ENCODE results near the gene HINT3. TPM values are rescaled to one million over a fixed set of nuclear protein-coding genes. Genes with fewer than 3 reads are reported as not detected.
"Not testable (repeated sequence)": the region's sequence is repeated elsewhere in the genome, so short reads cannot be mapped to it uniquely, and the experiment has no call there.

HINT3 gene
- total RNA-seq, 1 donor from 2014 or later, result 90.5 TPM

DNA sequence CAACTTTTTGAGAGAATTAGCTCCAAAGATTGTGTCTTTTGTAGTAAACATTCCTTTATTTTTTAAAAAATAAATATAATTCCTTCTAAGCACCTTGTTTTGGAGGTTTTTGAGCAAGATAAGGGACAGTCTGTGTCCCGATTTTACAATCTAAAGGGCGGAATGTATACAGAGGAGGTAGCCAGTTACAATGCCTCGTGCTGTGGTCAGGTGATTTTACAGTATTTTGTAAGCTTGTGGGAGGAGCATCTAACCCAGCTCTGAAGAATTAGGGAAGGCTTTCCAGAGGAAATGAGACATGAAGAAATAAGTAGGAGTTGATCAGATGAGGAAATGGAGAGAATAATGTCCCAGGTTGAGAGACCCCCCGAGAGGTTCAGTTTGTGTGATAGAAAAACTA lies 1.3 kb downstream of the HINT3 start:
- FAIRE-seq, result no peak
- no peak for DNase-seq (ENCODE audit: low spot score in 2 of 2)

GRCh38 chr6:125959041-125959440 lies 2.5 kb downstream of the HINT3 start:
- FAIRE-seq (no peak), DNase-seq (ENCODE audit: low spot score in 2 of 2) (no peak)

GRCh38 chr6:125961117-125961516 lies 4.5 kb downstream of the HINT3 start:
- DNase-seq (ENCODE audit: low spot score in 2 of 2), result no peak
- no peak for FAIRE-seq

GRCh38 chr6:125962900-125963497 lies 6.4 kb downstream of the HINT3 start:
- FAIRE-seq, result no peak
- no peak for DNase-seq (ENCODE audit: low spot score in 2 of 2)

GRCh38 chr6:125963817-125964216 lies 7.2 kb downstream of the HINT3 start:
- no peak for FAIRE-seq
- DNase-seq (ENCODE audit: low spot score in 2 of 2), result no peak

DNA sequence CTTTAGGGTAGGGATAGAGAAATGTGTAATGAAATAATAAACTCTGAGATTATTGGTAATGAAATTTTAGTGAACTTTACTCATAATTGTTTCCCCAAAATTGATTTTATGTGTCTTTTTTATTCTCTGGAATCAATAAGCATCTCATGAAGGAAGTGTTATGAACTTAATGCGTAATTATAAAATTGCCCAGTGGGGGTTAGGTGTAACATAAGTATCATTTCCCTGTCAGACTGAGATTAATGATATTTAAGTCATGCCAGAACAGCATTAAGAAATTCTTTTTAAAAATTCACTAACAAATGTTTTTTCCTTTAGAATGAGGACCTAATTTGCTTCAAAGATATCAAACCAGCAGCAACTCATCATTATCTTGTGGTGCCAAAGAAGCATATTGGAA lies 10.0 kb downstream of the HINT3 start:
- no peak for FAIRE-seq
- no peak for DNase-seq (ENCODE audit: low spot score in 2 of 2)

DNA sequence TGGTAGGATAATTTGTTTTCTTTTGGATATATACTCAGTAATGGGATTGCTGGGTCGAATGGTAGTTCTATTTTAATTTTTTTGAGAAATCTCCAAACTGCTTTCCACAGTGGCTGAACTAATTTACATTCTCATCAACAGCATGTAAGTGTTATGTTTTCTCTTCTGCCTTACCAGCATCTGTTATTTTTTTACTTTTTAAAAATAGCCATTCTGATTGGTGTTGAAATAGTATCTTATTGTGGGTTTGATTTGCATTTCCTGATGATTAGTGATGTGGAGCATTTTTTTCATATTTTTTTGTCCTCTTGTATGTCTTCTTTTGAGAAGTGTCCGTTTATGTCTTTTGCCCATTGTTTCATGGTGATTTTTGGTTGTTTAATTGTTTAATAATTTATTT lies 11.9 kb downstream of the HINT3 start:
- DNase-seq (ENCODE audit: low spot score in 2 of 2), result no peak
- no peak for FAIRE-seq

DNA sequence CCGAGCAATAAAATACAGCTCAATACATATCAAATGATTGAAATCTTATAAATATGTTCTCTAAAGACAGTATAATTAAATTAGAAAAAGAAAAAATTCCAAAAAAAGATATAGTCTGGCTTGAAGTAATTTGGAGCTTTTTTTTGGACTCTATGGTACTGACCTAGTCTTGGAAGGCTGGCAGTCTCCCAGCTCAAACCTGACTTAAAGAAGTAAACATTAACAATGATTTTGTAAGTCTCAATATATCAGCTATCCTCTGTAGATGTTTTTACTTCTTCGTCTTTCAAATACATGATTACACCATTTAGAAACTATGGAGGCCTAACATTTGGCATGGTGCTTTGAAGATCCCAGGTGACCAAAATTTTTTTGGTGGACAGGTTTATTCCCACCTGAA lies 14.2 kb downstream of the HINT3 start:
- no peak for FAIRE-seq
- no peak for DNase-seq (ENCODE audit: low spot score in 2 of 2)

DNA sequence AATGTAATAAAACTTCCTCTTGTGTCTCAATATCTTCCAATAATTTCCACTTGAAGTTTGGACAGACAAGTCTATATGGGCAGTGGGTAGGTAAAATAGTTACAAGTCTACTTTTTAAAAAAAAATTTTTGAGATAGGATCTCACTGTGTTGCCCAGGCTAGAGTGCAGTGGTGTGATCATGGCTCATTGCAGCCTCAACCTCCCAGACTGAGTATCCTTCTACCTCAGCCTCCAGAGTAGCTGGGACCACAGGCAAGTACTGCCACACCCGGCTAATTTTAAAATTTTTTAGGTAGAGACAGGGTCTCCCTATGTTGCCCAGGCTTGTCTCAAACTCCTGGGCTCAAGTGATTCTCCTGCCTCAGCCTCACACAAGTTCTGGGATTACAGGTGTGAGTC lies 15.9 kb downstream of the HINT3 start:
- FAIRE-seq, result not testable (repeated sequence)

DNA sequence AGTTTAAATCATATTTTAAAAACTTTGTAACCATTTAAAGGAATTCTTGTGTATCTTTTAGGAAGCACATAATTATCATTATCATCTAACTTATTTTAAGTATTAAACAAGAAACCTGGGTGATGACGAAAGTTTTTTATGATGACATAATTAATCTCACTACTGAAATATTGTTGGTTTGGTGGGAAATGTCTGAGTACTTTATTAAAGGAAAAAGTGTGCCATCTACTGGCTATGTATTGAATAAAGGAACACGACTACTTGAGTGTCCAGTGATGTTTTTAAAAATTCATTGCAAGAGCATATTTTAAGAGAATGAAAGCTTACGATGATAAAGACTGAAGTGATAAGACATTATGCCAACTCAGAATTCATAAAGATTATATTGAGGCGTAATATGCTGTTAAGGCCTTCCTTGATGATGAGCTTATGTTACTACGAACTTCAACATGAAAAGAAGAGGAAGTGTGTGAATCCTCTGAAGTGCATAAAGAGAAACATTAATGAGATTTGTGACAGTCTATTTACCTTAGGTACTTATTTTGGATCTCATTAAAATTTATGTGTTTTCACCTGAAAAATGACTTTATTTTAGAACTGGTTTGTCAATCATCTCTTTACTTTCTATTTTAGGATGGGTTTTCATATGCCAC lies 17.8 kb downstream of the HINT3 start:
- DNase-seq (ENCODE audit: low spot score in 2 of 2), result peak in 1 of 2 donors; percentile 29
- peak; percentile 98 for FAIRE-seq

More for the DNA sequence above, 15.9 kb downstream of the HINT3 start:
- DNase-seq (ENCODE audit: low spot score in 2 of 2), result not testable (repeated sequence)

- FAIRE-seq (no peak), DNase-seq (ENCODE audit: low spot score in 2 of 2) (no peak)
These were observed 22.5 kb downstream of the HINT3 start for GRCh38 chr6:125979101-125979500.

DNA sequence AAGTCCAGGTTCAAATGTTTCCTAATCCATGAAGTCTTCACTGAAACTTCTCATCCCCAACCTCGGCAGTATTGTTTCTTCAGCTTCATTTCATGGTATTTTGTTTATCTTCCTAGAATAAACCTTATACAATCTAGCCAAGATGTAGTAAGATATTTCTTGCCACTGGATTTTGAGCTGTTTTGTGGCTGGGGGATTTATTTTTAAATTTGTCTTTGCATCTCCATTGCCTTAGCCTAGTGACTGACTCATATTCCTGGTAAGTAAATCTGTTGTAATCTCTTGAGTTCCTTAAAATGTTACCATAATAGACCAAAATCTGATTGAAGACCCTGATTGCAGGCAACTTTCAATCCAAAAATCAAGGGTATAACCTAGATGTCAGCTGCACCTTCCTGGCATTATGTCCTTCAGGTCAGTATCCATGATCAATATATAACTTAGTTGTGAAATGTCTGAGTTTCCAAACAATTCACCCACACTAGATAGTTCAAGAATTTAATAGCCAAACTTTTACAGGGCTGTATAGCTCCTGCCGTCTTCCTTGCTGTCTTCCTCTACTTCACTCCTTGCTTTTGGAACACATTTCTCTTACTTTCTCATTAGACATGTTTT lies 25.1 kb downstream of the HINT3 start:
- no peak for FAIRE-seq

DNA sequence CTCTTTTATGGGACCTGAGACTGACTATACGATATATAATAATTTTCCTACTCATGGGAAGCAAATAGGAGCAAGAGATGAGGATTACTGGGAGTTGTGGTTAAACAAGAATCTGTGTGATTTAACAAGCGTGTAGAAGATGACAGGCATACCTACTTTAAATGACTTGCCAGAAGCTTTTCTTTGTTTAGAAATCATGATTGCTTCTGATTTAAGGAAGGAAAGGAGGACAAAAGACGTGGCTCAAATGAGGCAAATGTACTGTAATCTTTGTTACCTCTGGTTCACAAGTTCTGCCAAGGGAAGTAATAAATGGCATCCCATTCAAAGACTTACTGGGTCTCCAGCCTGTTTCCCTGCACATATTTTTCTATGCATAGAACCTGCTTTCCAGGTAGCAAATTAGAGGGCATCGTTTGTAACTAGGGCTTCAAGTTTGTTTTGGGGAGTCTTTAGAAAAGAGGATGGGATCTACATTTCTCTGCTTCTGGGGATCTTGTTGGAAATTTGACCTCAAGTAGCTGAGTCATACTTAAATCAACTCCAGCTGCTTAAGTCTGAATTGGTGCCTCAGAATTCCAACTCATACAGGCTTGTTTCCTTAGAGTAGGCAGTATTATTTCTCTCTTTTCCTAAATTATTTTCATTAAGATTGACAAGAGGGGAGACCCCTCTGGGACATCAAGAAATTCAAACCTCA lies 26.8 kb downstream of the HINT3 start:
- no peak for FAIRE-seq

More for the DNA sequence above, 25.1 kb downstream of the HINT3 start:
- no peak for DNase-seq (ENCODE audit: low spot score in 2 of 2)

GRCh38 chr6:125984311-125984710 lies 27.7 kb downstream of the HINT3 start:
- FAIRE-seq (no peak), DNase-seq (ENCODE audit: low spot score in 2 of 2) (no peak)

More for the DNA sequence above, 26.8 kb downstream of the HINT3 start:
- no peak for DNase-seq (ENCODE audit: low spot score in 2 of 2)

- FAIRE-seq, result no peak
- DNase-seq (ENCODE audit: low spot score in 2 of 2), result no peak
These were observed 29.0 kb downstream of the HINT3 start for GRCh38 chr6:125985522-125985921.

DNA sequence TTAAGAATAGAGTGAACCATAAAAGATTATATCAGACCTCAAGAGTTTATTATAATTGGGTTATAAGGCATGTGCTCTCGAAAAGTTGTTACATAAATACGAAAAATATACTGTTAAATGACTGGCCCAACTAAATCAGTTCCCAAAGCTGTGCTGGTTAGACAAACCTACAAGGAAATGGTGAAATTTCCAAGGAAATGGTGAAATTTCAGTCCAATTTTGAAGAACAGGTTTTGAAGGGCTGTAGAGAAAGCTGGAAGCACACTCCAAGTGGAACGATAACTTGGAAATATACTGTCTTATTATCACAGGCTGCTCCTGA lies 29.4 kb downstream of the HINT3 start:
- DNase-seq (ENCODE audit: low spot score in 2 of 2) (no peak), FAIRE-seq (no peak)

- FAIRE-seq (no peak), DNase-seq (ENCODE audit: low spot score in 2 of 2) (peak; percentile 36 to 76)
These were observed 29.9 kb downstream of the HINT3 start, which contains the start of gene TRMT11 for GRCh38 chr6:125986301-125987025. Gene TRMT11, plus strand, starts transcription at chr6:125986540. Its CDS starts 11 bp downstream, at chr6:125986551.

- DNase-seq (ENCODE audit: low spot score in 2 of 2), result peak in 1 of 2 donors; percentile 20
- no peak for FAIRE-seq
These were observed 30.6 kb downstream of the HINT3 start for GRCh38 chr6:125987026-125987617.

GRCh38 chr6:125988280-125988679 lies 31.7 kb downstream of the HINT3 start:
- no peak for FAIRE-seq
- no peak for DNase-seq (ENCODE audit: low spot score in 2 of 2)

DNA sequence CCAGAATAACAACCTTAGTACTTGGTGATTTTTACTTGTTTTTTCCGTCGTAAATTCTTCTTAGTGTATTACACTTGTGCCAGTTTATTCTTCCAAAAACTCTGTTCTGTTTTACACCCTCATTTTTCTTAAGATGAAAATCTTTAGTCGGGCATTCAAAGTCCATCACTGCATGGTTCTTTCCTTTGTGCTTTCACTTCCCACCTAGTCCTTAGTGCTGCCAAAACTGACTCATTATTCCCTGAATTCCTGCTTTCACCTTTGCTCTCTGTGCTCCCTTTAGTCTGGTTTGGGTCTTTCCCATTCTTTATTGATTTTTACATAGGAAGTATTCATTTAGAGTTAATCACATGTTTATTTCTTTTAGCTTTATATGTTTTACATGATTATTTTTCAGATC lies 33.1 kb downstream of the HINT3 start:
- DNase-seq (ENCODE audit: low spot score in 2 of 2), result no peak
- no peak for FAIRE-seq
